GM10266 (cell line): Measurements from ENCODE around the gene PPFIBP2.

Source experiments
- DNase-seq: peaks from one replicate; pipeline ENCODE4 v3.0.0; 2012; ENCODE audit errors: extremely low spot score
- CTCF ChIP-seq: IDR thresholded peaks from 2 replicates; pipeline ENCODE4 v1.5.1; 2012; ENCODE audit warnings: mild to moderate bottlenecking, low read depth; ENCODE audit not compliant: control insufficient read depth, insufficient read depth; ENCODE audit errors: missing control alignments

PPFIBP2 gene

GRCh38 chr11:7648264-7648663, 134.5 kb downstream of the PPFIBP2 start:
- no peak for TF ChIP-seq CTCF
- DNase-seq, result no peak

- no peak for DNase-seq
- no peak for TF ChIP-seq CTCF
These were observed 137.3 kb downstream of the PPFIBP2 start for GRCh38 chr11:7651140-7651551.

GRCh38 chr11:7651700-7652099, 137.9 kb downstream of the PPFIBP2 start:
- TF ChIP-seq CTCF, result no peak
- no peak for DNase-seq

GRCh38 chr11:7654195-7654705, 140.5 kb downstream of the PPFIBP2 start:
- no peak for DNase-seq
- no peak for TF ChIP-seq CTCF

DNA sequence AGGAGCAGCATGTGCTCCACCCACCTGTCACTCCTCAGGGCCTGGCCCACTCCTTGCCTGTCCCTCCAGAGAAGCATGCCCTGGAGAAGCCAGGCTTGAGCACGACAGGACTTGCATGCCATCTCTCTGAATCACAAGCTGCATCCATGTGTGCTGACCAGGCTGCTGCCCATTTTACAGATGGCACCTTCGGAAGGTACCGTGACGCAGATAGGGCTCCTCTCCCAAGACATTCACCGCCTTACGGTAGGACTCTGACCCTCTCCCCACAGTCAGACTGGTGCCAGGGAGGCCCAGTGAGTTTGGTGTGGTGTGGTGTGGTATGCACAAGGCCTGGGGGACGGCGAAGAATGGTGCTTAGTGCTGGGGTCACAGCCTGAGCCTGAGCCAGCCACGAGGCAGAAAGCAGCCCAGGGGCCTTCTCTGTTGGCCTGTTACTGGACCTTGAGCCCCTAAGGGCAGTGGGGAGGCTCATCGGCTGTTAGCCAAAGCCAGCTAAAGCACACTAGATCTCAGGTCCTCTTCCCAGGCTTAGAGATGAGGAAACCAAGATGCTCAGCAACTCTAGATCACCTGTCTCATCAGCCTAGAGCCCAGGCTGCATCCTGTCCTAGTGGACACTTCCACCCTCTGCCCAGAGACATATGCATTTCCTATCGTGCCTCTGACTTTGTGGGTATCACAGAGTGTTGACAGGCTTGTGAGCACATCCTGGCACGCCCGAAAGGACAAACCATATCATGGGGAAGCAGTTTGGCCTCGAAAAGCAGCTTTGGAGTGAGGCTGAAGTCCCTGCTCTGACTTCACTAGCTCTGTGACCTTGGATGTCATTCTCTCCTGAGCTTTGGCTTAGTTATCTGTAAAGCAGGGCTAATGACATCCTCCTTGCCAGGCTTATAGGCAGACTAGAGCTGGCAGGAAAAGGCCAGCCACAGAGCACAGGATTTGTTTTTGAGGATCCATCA, 141.7 kb downstream of the PPFIBP2 start:
- DNase-seq, result no peak
- TF ChIP-seq CTCF, result no peak

- no peak for TF ChIP-seq CTCF
- DNase-seq, result no peak
These were observed 142.9 kb downstream of the PPFIBP2 start for GRCh38 chr11:7656704-7657103.
